RKO (cell line): Measurements from ENCODE around the gene NUCB1.
"Not testable (repeated sequence)": the region's sequence is repeated elsewhere in the genome, so short reads cannot be mapped to it uniquely, and the experiment has no call there.

ENCODE experiments used
- DNase-seq: peaks from one replicate; pipeline ENCODE4 v3.0.0-alpha.2; 2016; ENCODE audit warnings: low spot score

Gene NUCB1

GRCh38 chr19:48906324-48906723, 6.2 kb downstream of the NUCB1 start:
- no peak for DNase-seq

- DNase-seq = no peak
Measured at GRCh38 chr19:48907671-48908070, 7.6 kb downstream of the NUCB1 start.

- not testable (repeated sequence) for DNase-seq
Measured at GRCh38 chr19:48909424-48910077, 9.4 kb downstream of the NUCB1 start.

- no peak for DNase-seq
Measured at GRCh38 chr19:48910803-48911202, 10.7 kb downstream of the NUCB1 start.

- peak; percentile 53 for DNase-seq
Measured at GRCh38 chr19:48913114-48913889, 13.2 kb downstream of the NUCB1 start.

GRCh38 chr19:48914181-48914580, 14.1 kb downstream of the NUCB1 start:
- no peak for DNase-seq

GRCh38 chr19:48915757-48916156, 15.6 kb downstream of the NUCB1 start:
- DNase-seq = no peak

- DNase-seq = no peak
Measured at GRCh38 chr19:48918071-48918470, 18.0 kb downstream of the NUCB1 start.

GRCh38 chr19:48918801-48919247, 18.7 kb downstream of the NUCB1 start:
- peak; percentile 48 for DNase-seq

GRCh38 chr19:48919271-48919670, 19.2 kb downstream of the NUCB1 start:
- not testable (repeated sequence) for DNase-seq

GRCh38 chr19:48920949-48921348, 20.8 kb downstream of the NUCB1 start:
- DNase-seq = no peak

- no peak for DNase-seq
Measured at GRCh38 chr19:48921721-48922500, 21.8 kb downstream of the NUCB1 start.

- DNase-seq = no peak
Measured at GRCh38 chr19:48922548-48923490, 22.7 kb downstream of the NUCB1 start.

GRCh38 chr19:48925240-48925843, 25.2 kb downstream of the NUCB1 start:
- DNase-seq = peak; percentile 56

- not testable (repeated sequence) for DNase-seq
Measured at GRCh38 chr19:48925890-48926289, 25.8 kb downstream of the NUCB1 start.

- peak; percentile 96 for DNase-seq
Measured at GRCh38 chr19:48926909-48927308, 26.8 kb downstream of the NUCB1 start.

- not testable (repeated sequence) for DNase-seq
Measured at GRCh38 chr19:48927692-48928091, 27.6 kb downstream of the NUCB1 start.

- DNase-seq = no peak
Measured at GRCh38 chr19:48928164-48929025, 28.3 kb downstream of the NUCB1 start.

GRCh38 chr19:48933382-48933932, 33.3 kb downstream of the NUCB1 start, which contains the start of gene DHDH:
Gene DHDH, plus strand, starts transcription at chr19:48933699. Its CDS starts 23 bp downstream, at chr19:48933722.
- DNase-seq = peak; percentile 76

GRCh38 chr19:48934837-48935236, 34.7 kb downstream of the NUCB1 start:
- no peak for DNase-seq
